Measurements from ENCODE around the gene SCO2.
A peak's percentile ranks its signal among the peaks of the same experiment; 100 is the strongest.

- peak; percentile 87 to 91 (median 91) for TF ChIP-seq POLR2AphosphoS5 (IDR thresholded peaks at IDR 0.05)
- TF ChIP-seq, protein P1, sequence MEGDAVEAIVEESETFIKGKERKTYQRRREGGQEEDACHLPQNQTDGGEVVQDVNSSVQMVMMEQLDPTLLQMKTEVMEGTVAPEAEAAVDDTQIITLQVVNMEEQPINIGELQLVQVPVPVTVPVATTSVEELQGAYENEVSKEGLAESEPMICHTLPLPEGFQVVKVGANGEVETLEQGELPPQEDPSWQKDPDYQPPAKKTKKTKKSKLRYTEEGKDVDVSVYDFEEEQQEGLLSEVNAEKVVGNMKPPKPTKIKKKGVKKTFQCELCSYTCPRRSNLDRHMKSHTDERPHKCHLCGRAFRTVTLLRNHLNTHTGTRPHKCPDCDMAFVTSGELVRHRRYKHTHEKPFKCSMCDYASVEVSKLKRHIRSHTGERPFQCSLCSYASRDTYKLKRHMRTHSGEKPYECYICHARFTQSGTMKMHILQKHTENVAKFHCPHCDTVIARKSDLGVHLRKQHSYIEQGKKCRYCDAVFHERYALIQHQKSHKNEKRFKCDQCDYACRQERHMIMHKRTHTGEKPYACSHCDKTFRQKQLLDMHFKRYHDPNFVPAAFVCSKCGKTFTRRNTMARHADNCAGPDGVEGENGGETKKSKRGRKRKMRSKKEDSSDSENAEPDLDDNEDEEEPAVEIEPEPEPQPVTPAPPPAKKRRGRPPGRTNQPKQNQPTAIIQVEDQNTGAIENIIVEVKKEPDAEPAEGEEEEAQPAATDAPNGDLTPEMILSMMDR (IDR thresholded peaks at IDR 0.05) = no peak
Observed at GRCh38 chr22:50530877-50531545, 5.6 kb upstream of the SCO2 start.

All from transverse colon (tissue), 4 donors.